Measurements from ENCODE around the gene TBX4.

- no peak for TF ChIP-seq CTCF (IDR thresholded peaks at IDR 0.05)
- no peak for TF ChIP-seq POLR2A (IDR thresholded peaks at IDR 0.05)
Measured at GRCh38 chr17:61451538-61452300, 503 bp upstream of the TBX4 start.

All from thyroid gland (tissue), 4 donors.